B cell (primary cell): Measurements from ENCODE around the gene SFTPD. TPM values are rescaled to one million over a fixed set of nuclear protein-coding genes. Genes with fewer than 3 reads are reported as not detected.

Experiments
- ATAC-seq: fragments of 200-7000 bp; cut with Tn5 transposase; one replicate; pipeline ENCODE4 v1.10.0; 2021; ENCODE audit warnings: low read depth, mild to moderate bottlenecking, moderate number of reproducible peaks, moderate library complexity
- CTCF ChIA-PET: fragments of 350-600 bp; sonication (Branson Sonifier 250); formaldehyde crosslinking; loops from one replicate; lab custom pipeline; 2021; ENCODE audit warnings: antibody characterized with exemption, inconsistent platforms; lab: Charles Lee
- POLR2A ChIA-PET: fragments of 350-600 bp; sonication (Branson Sonifier 250); formaldehyde crosslinking; loops from one replicate; lab custom pipeline; 2021; ENCODE audit warnings: antibody characterized with exemption; lab: Charles Lee
- DNase-seq: peaks from one replicate; pipeline ENCODE4 v3.0.0; 2013
- H2AFZ ChIP-seq: 2 replicates; pipeline ENCODE4 v1.6.1; 2012; ENCODE audit warnings: mild to moderate bottlenecking, low read depth, low read length; ENCODE audit not compliant: insufficient read depth, poor library complexity, severe bottlenecking
- H3K27ac ChIP-seq, 2 donors: 1 replicate in 1 of 2; 2 replicates in 1 of 2; pipeline ENCODE4 v1.5.1; 2012 to 2013; ENCODE audit warnings: low read length in 2 of 2, mild to moderate bottlenecking in 2 of 2, moderate library complexity in 1 of 2
- H3K27me3 ChIP-seq, 4 experiments: fragments of 200-600 bp in 1 of 4; sonication (generic) in 1 of 4; replicated peaks in 1 of 4; 1 replicate in 2 of 4; 2 replicates in 2 of 4; pipeline versions ENCODE4 v1.6.1 to v1.7.0; 2013 to 2016; ENCODE audit warnings: low read length in 3 of 4, mild to moderate bottlenecking in 2 of 4, mixed read lengths in 1 of 4, moderate library complexity in 1 of 4; ENCODE audit not compliant: insufficient read depth in 4 of 4, control insufficient read depth in 3 of 4; ENCODE audit errors: control extremely low read depth in 1 of 4
- H3K36me3 ChIP-seq, 2 experiments: replicated peaks in 1 of 2; 1 replicate in 1 of 2; 2 replicates in 1 of 2; pipeline versions ENCODE4 v1.6.1 to v1.7.1; 2013; ENCODE audit warnings: low read length in 1 of 2; ENCODE audit not compliant: insufficient read depth in 2 of 2, control insufficient read depth in 1 of 2; ENCODE audit errors: control extremely low read depth in 1 of 2, extremely low read depth in 1 of 2
- H3K4me1 ChIP-seq, 2 donors: fragments of 200-600 bp in 1 of 2; sonication (generic) in 1 of 2; 1 replicate in 1 of 2; 2 replicates in 1 of 2; pipeline versions ENCODE4 v1.5.1 to v1.6.1; 2013 to 2017; ENCODE audit warnings: low read length in 2 of 2; ENCODE audit not compliant: control insufficient read depth in 2 of 2, insufficient read depth in 2 of 2
- H3K4me2 ChIP-seq: replicated peaks from 2 replicates; pipeline ENCODE3; 2012; ENCODE audit warnings: mild to moderate bottlenecking, low read depth, low read length; ENCODE audit not compliant: poor library complexity, severe bottlenecking
- H3K4me3 ChIP-seq, 5 experiments: fragments of 200-600 bp in 1 of 5; sonication (generic) in 1 of 5; 1 replicate in 3 of 5; 2 replicates in 2 of 5; pipeline versions ENCODE4 v1.5.1 to v1.7.0; 2011 to 2016; ENCODE audit warnings: low read length in 4 of 5, mild to moderate bottlenecking in 4 of 5, low read depth in 2 of 5, control low read depth in 1 of 5, moderate library complexity in 1 of 5; ENCODE audit not compliant: insufficient read depth in 1 of 5; ENCODE audit errors: control extremely low read depth in 1 of 5, extremely low read depth in 1 of 5
- H3K79me2 ChIP-seq: fragments of 200-600 bp; sonication (generic); one replicate; pipeline ENCODE4 v1.6.0; 2016; ENCODE audit warnings: low read length; ENCODE audit not compliant: control insufficient read depth, insufficient read depth
- H3K9ac ChIP-seq: fragments of 200-600 bp; sonication (generic); 2 replicates; pipeline ENCODE4 v1.6.1; 2017; ENCODE audit warnings: mild to moderate bottlenecking, low read length, moderate library complexity
- H3K9me3 ChIP-seq, 3 donors: one replicate each; pipeline versions ENCODE4 v1.6.1 to v1.7.1; 2013; ENCODE audit warnings: low read length in 2 of 3; ENCODE audit not compliant: control insufficient read depth in 2 of 3, insufficient read depth in 1 of 3; ENCODE audit errors: control extremely low read depth in 1 of 3
- H4K20me1 ChIP-seq: 2 replicates; pipeline ENCODE4 v1.6.0; 2012; ENCODE audit warnings: mild to moderate bottlenecking, low read length; ENCODE audit not compliant: insufficient read depth, control insufficient read depth, poor library complexity, severe bottlenecking
- H3K27ac Mint-ChIP-seq: one replicate; pipeline ENCODE4 v1.8.0; 2021; ENCODE audit warnings: mixed read lengths
- H3K27me3 Mint-ChIP-seq: one replicate; pipeline ENCODE4 v1.8.0; 2021; ENCODE audit warnings: mixed read lengths
- H3K4me1 Mint-ChIP-seq: one replicate; pipeline ENCODE4 v1.8.0; 2021; ENCODE audit warnings: mixed read lengths
- H3K4me3 Mint-ChIP-seq: one replicate; pipeline ENCODE4 v1.8.0; 2021; ENCODE audit warnings: mixed read lengths
- H3K9me3 Mint-ChIP-seq: one replicate; pipeline ENCODE4 v1.8.0; 2022; ENCODE audit warnings: mixed read lengths; ENCODE audit not compliant: insufficient read depth
- CTCF ChIP-seq: fragments of 200-600 bp; IDR thresholded peaks from one replicate; pipeline ENCODE4 v1.8.0; 2022; ENCODE audit warnings: antibody characterized with exemption, mild to moderate bottlenecking
- EZH2 ChIP-seq: IDR thresholded peaks from 2 replicates; pipeline ENCODE4 v1.6.1; 2012; ENCODE audit warnings: borderline replicate concordance, low read depth, mild to moderate bottlenecking, moderate library complexity, low read length; ENCODE audit not compliant: insufficient read depth, poor library complexity, severe bottlenecking
- whole genome bisulfite sequencing: methylation state at CpG from one replicate; pipeline ENCODE4 v1.1.5; 2013; ENCODE audit warnings: missing lambda C conversion rate; ENCODE audit not compliant: insufficient coverage; 5-methylcytosine and 5-hydroxymethylcytosine counted together
- intact Hi-C: fragments of 100-400 bp; cut with micrococcal nuclease; formaldehyde crosslinking; loops from one replicate; pipeline ENCODE4 v1.10.0; 2022
- polyA plus RNA-seq: library from polyadenylated mRNA; depleted of rRNA; stranded (reverse); fragments of >200 nt; gene quantifications from 2 replicates; pipeline ENCODE4 v1.2.3, GENCODE V29; 2012
- total RNA-seq, 2 donors: library from RNA; stranded (reverse); fragments of 120-200 nt in 1 of 2; gene quantifications; 1 replicate in 1 of 2; 2 replicates in 1 of 2; pipeline versions ENCODE4 v1.2.3 to v1.2.4, GENCODE V29; 2013 to 2022

Gene SFTPD
- total and polyA plus RNA-seq, 2 donors (not counting 1 experiment from before 2014, with no cell fraction given): 0.24 to 0.59 TPM

DNA sequence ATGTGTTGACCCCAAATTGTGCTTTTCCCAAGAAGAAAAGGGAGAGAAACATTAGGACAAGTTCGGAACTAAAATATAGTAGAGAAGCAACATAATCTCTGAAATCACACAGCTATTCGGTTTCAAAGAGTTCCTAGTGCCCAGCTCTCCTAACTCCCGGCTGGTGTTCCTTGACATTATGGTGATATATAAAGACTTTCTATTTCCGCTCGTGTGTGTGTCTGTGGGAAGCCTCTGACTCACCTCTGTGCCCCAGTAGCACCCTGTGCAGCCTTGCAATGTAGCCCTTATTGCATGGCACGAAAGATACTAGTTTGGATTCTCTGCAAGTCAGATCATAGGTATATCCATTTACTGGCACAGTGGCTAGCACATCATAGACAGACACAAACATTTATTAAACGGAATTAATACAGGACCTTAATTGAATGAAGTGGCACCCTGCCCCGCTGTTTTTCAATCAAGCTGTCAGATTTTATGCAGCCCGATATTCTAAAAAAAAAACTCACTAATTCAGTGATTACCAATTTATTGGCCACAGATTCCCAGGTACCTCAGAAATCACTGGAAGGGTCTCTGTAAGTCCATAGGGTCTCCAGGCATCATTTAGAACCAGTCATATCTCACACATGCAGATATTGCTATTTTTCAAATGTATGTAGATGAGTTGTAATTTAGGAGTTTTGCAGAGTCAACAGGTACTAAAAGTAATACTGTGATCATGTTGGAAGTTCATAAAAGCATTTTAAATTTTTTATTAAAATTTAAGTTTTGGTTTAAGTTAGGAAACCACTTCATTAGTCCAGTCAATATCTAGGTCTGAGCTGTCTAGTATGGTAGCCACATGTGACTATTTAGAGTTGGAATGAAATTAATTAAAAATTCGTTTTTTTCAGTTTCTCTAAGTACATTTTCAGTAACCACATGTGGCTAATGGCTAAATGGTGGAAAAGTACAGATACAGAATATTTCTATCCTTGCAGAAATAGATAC lies 43.3 kb downstream of the SFTPD start:
- Histone ChIP-seq H3K27ac (no peak overlapping the region), H2AFZ (peak overlapping the region; percentile 78), H4K20me1 (no peaks in the 10 kb centered on the region), H3K27me3 (peaks cover 0 to 24% (median 22%) of the 10 kb centered on the region in 4 experiments), H3K4me3 (peak overlapping the region in 4 of 5 experiments; percentile 41 to 68 (median 52)), H3K4me2 (peak overlapping the region; percentile 93), H3K9me3 (peaks cover 0 to 6% (median 0%) of the 10 kb centered on the region in 3 donors), H3K9ac (peak overlapping the region; percentile 70), H3K4me1 (peaks cover 13 to 16% of the 10 kb centered on the region in 2 donors), H3K36me3 (no peaks in the 10 kb centered on the region), H3K79me2 (no peaks in the 10 kb centered on the region)
- POLR2A ChIA-PET: interaction anchor here (1.2 kb wide), 1 partner anchor 32 kb away, joined by 3 read pairs; no protein-coding TSS in a partner anchor
- no peaks in the 10 kb centered on the region for H3K9me3 Mint-ChIP-seq
- no peak for TF ChIP-seq EZH2
- TF ChIP-seq CTCF: no peak
- peaks cover 19% of the 10 kb centered on the region for H3K4me1 Mint-ChIP-seq
- CTCF ChIA-PET: interaction anchor here (0.7 kb wide), 1 partner anchor 19 kb away, joined by 3 read pairs; no protein-coding TSS in a partner anchor
- no peak overlapping the region for H3K27ac Mint-ChIP-seq
- WGBS: 63% methylated on average over 3 of the region's 10 CpGs
- peaks cover 63% of the 10 kb centered on the region for H3K27me3 Mint-ChIP-seq
- ATAC-seq (no peak), DNase-seq (peak; percentile 25)
- intact Hi-C loops: no loop called here
- peak overlapping the region; percentile 92 for H3K4me3 Mint-ChIP-seq
